ENCODE data around the gene FBXO34.
A peak's percentile ranks its signal among the peaks of the same experiment; 100 is the strongest.

FBXO34 gene

DNA sequence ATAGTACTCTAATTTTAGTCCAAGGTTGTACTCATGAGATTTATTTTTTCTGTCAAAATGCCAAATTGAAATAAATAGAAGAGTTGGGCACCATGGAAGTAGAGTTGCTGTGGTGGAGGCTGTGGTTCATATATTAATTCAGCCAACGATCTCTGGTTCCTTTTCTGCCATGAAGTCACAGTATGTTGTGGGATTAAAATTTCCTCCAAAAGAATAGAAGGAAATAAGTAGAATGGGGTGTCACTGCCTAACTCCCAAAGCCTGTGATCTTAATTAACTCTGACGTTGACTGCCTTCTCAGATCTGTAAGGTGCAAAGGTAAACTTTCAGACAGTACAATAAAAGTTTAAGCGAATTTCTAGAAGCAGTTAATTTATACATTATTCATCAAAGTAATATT lies 37.6 kb upstream of the FBXO34 start:
- no peak overlapping the region for H3K4me2 ChIP-seq (ENCODE audit: low read length)
- no peak overlapping the region for H3K9ac ChIP-seq (ENCODE audit: low read length)
- no peak overlapping the region for H2BK5ac ChIP-seq (ENCODE audit: low read depth, low read length, poor library complexity)
- H3K18ac ChIP-seq (ENCODE audit: low read length), result no peak overlapping the region
- H3K23ac ChIP-seq (ENCODE audit: low read length), result no peak overlapping the region
- H2AK5ac ChIP-seq (ENCODE audit: low read length), result no peak overlapping the region
- H3K36me3 ChIP-seq (ENCODE audit: control insufficient read depth in 1 of 2, insufficient read depth in 2 of 2, low read length in 2 of 2), result no peaks in the 10 kb centered on the region
- no peak overlapping the region for H2AFZ ChIP-seq (ENCODE audit: insufficient read depth, low read length, poor library complexity)
- H3K9me3 ChIP-seq (ENCODE audit: insufficient read depth, low read depth, low read length), result no peaks in the 10 kb centered on the region
- no peak overlapping the region for H3K14ac ChIP-seq (ENCODE audit: low read length)
- H2BK12ac ChIP-seq (ENCODE audit: low read length), result no peak overlapping the region
- H3K79me2 ChIP-seq (ENCODE audit: control insufficient read depth, insufficient read depth, low read length, poor library complexity), result no peaks in the 10 kb centered on the region
- no peak overlapping the region for H3K4me3 ChIP-seq (ENCODE audit: low read depth, low read length)
- no peaks in the 10 kb centered on the region for H3K4me1 ChIP-seq (ENCODE audit: control insufficient read depth in 1 of 2, insufficient read depth in 2 of 2, low read length in 2 of 2)
- no peaks in the 10 kb centered on the region for H3K79me1 ChIP-seq (ENCODE audit: low read length)
- no peak overlapping the region for H4K12ac ChIP-seq (ENCODE audit: low read depth, low read length)
- WGBS (ENCODE audit: extremely low coverage, insufficient coverage, insufficient read length), result no CpG with 5 or more reads among the region's 3 CpGs
- no peak overlapping the region for H4K91ac ChIP-seq (ENCODE audit: low read depth, low read length)
- H2BK120ac ChIP-seq (ENCODE audit: insufficient read depth, low read length, poor library complexity), result no peak overlapping the region
- no peak for DNase-seq
- H3K27me3 ChIP-seq (ENCODE audit: insufficient read depth, low read length), result no peaks in the 10 kb centered on the region
- no peak overlapping the region for H3K4ac ChIP-seq (ENCODE audit: low read depth, low read length)
- H3K27ac ChIP-seq (ENCODE audit: low read depth, low read length), result no peak overlapping the region
- H4K8ac ChIP-seq (ENCODE audit: low read depth, low read length), result no peak overlapping the region

DNA sequence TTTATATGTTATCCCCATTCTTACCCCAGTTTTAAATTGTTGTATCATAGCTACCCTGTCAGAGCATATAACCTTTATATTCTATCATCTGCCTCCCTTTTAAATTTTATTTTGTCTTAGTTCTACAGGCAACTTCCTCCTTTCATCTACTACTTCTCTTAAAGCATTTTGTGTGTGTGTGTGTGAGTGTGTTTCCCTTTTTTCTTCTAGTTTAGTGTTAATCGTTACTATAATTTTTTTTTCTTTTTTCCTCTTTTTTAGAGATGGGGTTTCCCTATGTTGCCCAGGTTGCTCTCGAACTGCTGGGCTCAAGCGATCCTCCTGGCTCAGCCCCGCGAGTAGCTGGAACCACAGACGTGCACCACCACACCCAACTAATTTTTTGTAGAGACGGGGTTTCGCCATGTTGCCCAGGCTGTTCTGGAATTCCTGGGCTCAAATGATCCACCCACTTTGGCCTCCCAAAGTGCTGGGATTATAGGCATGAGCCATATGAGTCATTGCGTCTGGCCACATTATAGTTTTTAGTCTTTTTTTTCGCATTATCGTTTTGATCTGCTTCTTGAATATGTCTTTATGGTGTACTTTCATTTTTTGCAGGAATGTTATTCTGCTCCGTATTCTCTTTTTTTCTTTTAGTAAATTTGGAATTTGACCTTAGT lies 33.1 kb upstream of the FBXO34 start:
- no peak overlapping the region for H3K27ac ChIP-seq (ENCODE audit: low read depth, low read length)
- peaks cover 0 to 4% of the 10 kb centered on the region in 2 experiments for H3K4me1 ChIP-seq (ENCODE audit: control insufficient read depth in 1 of 2, insufficient read depth in 2 of 2, low read length in 2 of 2)
- no peak overlapping the region for H3K9ac ChIP-seq (ENCODE audit: low read length)
- H2AFZ ChIP-seq (ENCODE audit: insufficient read depth, low read length, poor library complexity), result no peak overlapping the region
- no peak overlapping the region for H3K4me2 ChIP-seq (ENCODE audit: low read length)
- no peak overlapping the region for H4K91ac ChIP-seq (ENCODE audit: low read depth, low read length)
- peak in 1 of 2 donors; percentile 13 for DNase-seq
- no peak overlapping the region for H4K12ac ChIP-seq (ENCODE audit: low read depth, low read length)
- H2BK5ac ChIP-seq (ENCODE audit: low read depth, low read length, poor library complexity), result no peak overlapping the region
- no peak overlapping the region for H2BK12ac ChIP-seq (ENCODE audit: low read length)
- H3K23ac ChIP-seq (ENCODE audit: low read length), result no peak overlapping the region
- H2AK5ac ChIP-seq (ENCODE audit: low read length), result no peak overlapping the region
- no peaks in the 10 kb centered on the region for H3K79me2 ChIP-seq (ENCODE audit: control insufficient read depth, insufficient read depth, low read length, poor library complexity)
- H3K9me3 ChIP-seq (ENCODE audit: insufficient read depth, low read depth, low read length), result no peaks in the 10 kb centered on the region
- no peak overlapping the region for H4K8ac ChIP-seq (ENCODE audit: low read depth, low read length)
- H3K36me3 ChIP-seq (ENCODE audit: control insufficient read depth in 1 of 2, insufficient read depth in 2 of 2, low read length in 2 of 2), result no peaks in the 10 kb centered on the region
- WGBS (ENCODE audit: extremely low coverage, insufficient coverage, insufficient read length), result no CpG with 5 or more reads among the region's 12 CpGs
- H3K14ac ChIP-seq (ENCODE audit: low read length), result no peak overlapping the region
- H3K18ac ChIP-seq (ENCODE audit: low read length), result no peak overlapping the region
- no peak overlapping the region for H3K4ac ChIP-seq (ENCODE audit: low read depth, low read length)
- H2BK120ac ChIP-seq (ENCODE audit: insufficient read depth, low read length, poor library complexity), result no peak overlapping the region
- no peak overlapping the region for H3K4me3 ChIP-seq (ENCODE audit: low read depth, low read length)
- peaks cover 5% of the 10 kb centered on the region for H3K27me3 ChIP-seq (ENCODE audit: insufficient read depth, low read length)
- no peaks in the 10 kb centered on the region for H3K79me1 ChIP-seq (ENCODE audit: low read length)

- H3K27ac ChIP-seq (ENCODE audit: low read depth, low read length), result no peak overlapping the region
- H3K4me1 ChIP-seq (ENCODE audit: control insufficient read depth in 1 of 2, insufficient read depth in 2 of 2, low read length in 2 of 2), result peaks cover 0 to 4% of the 10 kb centered on the region in 2 experiments
- H3K4me3 ChIP-seq (ENCODE audit: low read depth, low read length), result no peak overlapping the region
- H3K27me3 ChIP-seq (ENCODE audit: insufficient read depth, low read length), result peaks cover 5% of the 10 kb centered on the region
- H3K4me2 ChIP-seq (ENCODE audit: low read length), result no peak overlapping the region
- no peak overlapping the region for H4K12ac ChIP-seq (ENCODE audit: low read depth, low read length)
- H3K9me3 ChIP-seq (ENCODE audit: insufficient read depth, low read depth, low read length), result no peaks in the 10 kb centered on the region
- no peak overlapping the region for H2BK120ac ChIP-seq (ENCODE audit: insufficient read depth, low read length, poor library complexity)
- no peak overlapping the region for H3K18ac ChIP-seq (ENCODE audit: low read length)
- H3K36me3 ChIP-seq (ENCODE audit: control insufficient read depth in 1 of 2, insufficient read depth in 2 of 2, low read length in 2 of 2), result no peaks in the 10 kb centered on the region
- no peak overlapping the region for H3K9ac ChIP-seq (ENCODE audit: low read length)
- H3K14ac ChIP-seq (ENCODE audit: low read length), result no peak overlapping the region
- H3K23ac ChIP-seq (ENCODE audit: low read length), result no peak overlapping the region
- no peak overlapping the region for H2BK5ac ChIP-seq (ENCODE audit: low read depth, low read length, poor library complexity)
- no peak overlapping the region for H3K4ac ChIP-seq (ENCODE audit: low read depth, low read length)
- H3K79me2 ChIP-seq (ENCODE audit: control insufficient read depth, insufficient read depth, low read length, poor library complexity), result no peaks in the 10 kb centered on the region
- no CpG with 5 or more reads among the region's 1 CpG for WGBS (ENCODE audit: extremely low coverage, insufficient coverage, insufficient read length)
- H4K8ac ChIP-seq (ENCODE audit: low read depth, low read length), result no peak overlapping the region
- no peak overlapping the region for H4K91ac ChIP-seq (ENCODE audit: low read depth, low read length)
- DNase-seq, result no peak
- H2AK5ac ChIP-seq (ENCODE audit: low read length), result no peak overlapping the region
- H2BK12ac ChIP-seq (ENCODE audit: low read length), result no peak overlapping the region
- H3K79me1 ChIP-seq (ENCODE audit: low read length), result no peaks in the 10 kb centered on the region
- H2AFZ ChIP-seq (ENCODE audit: insufficient read depth, low read length, poor library complexity), result no peak overlapping the region
Measured at GRCh38 chr14:55239320-55239719, 31.9 kb upstream of the FBXO34 start.

GRCh38 chr14:55240526-55241178 lies 30.6 kb upstream of the FBXO34 start:
- Histone ChIP-seq H3K4me1 (ENCODE audit: control insufficient read depth in 1 of 2, insufficient read depth in 2 of 2, low read length in 2 of 2) (peaks cover 0 to 4% of the 10 kb centered on the region in 2 experiments), H3K23ac (ENCODE audit: low read length) (no peak overlapping the region), H3K4ac (ENCODE audit: low read depth, low read length) (no peak overlapping the region), H2BK12ac (ENCODE audit: low read length) (no peak overlapping the region), H3K4me2 (ENCODE audit: low read length) (peak overlapping the region; percentile 46), H4K91ac (ENCODE audit: low read depth, low read length) (no peak overlapping the region), H3K9ac (ENCODE audit: low read length) (no peak overlapping the region), H3K14ac (ENCODE audit: low read length) (no peak overlapping the region), H3K27me3 (ENCODE audit: insufficient read depth, low read length) (peaks cover 5% of the 10 kb centered on the region), H3K79me1 (ENCODE audit: low read length) (no peaks in the 10 kb centered on the region), H2AK5ac (ENCODE audit: low read length) (no peak overlapping the region), H4K8ac (ENCODE audit: low read depth, low read length) (no peak overlapping the region), H2BK120ac (ENCODE audit: insufficient read depth, low read length, poor library complexity) (no peak overlapping the region), H3K4me3 (ENCODE audit: low read depth, low read length) (no peak overlapping the region), H3K79me2 (ENCODE audit: control insufficient read depth, insufficient read depth, low read length, poor library complexity) (no peaks in the 10 kb centered on the region), H3K18ac (ENCODE audit: low read length) (no peak overlapping the region), H3K27ac (ENCODE audit: low read depth, low read length) (no peak overlapping the region), H2BK5ac (ENCODE audit: low read depth, low read length, poor library complexity) (no peak overlapping the region), H2AFZ (ENCODE audit: insufficient read depth, low read length, poor library complexity) (peak overlapping the region; percentile 64), H4K12ac (ENCODE audit: low read depth, low read length) (no peak overlapping the region), H3K9me3 (ENCODE audit: insufficient read depth, low read depth, low read length) (no peaks in the 10 kb centered on the region), H3K36me3 (ENCODE audit: control insufficient read depth in 1 of 2, insufficient read depth in 2 of 2, low read length in 2 of 2) (no peaks in the 10 kb centered on the region)
- DNase-seq, result peak; percentile 60 to 72
- no CpG with 5 or more reads among the region's 33 CpGs for WGBS (ENCODE audit: extremely low coverage, insufficient coverage, insufficient read length)

Data from trophoblast cell (in vitro differentiated cells and primary cell).